ENCODE results near the gene AGPAT3. TPM values are rescaled to one million over a fixed set of nuclear protein-coding genes. Genes with fewer than 3 reads are reported as not detected.
A peak's percentile ranks its signal among the peaks of the same experiment; 100 is the strongest.

Gene AGPAT3
- total RNA-seq, 4 donors from 2014 or later = 31.7 to 35.7 (median 33.0) TPM

- Histone ChIP-seq H3K27me3 (no peaks in the 10 kb centered on the region), H3K4me1 (peaks cover 0 to 9% (median 0%) of the 10 kb centered on the region in 3 donors), H3K36me3 (no peaks in the 10 kb centered on the region), H3K27ac (no peak overlapping the region), H3K9me3 (no peaks in the 10 kb centered on the region), H3K4me3 (no peak overlapping the region)
- DNase-seq = no peak
- no peak for TF ChIP-seq POLR2A (IDR thresholded peaks at IDR 0.05)
- TF ChIP-seq, protein P1, sequence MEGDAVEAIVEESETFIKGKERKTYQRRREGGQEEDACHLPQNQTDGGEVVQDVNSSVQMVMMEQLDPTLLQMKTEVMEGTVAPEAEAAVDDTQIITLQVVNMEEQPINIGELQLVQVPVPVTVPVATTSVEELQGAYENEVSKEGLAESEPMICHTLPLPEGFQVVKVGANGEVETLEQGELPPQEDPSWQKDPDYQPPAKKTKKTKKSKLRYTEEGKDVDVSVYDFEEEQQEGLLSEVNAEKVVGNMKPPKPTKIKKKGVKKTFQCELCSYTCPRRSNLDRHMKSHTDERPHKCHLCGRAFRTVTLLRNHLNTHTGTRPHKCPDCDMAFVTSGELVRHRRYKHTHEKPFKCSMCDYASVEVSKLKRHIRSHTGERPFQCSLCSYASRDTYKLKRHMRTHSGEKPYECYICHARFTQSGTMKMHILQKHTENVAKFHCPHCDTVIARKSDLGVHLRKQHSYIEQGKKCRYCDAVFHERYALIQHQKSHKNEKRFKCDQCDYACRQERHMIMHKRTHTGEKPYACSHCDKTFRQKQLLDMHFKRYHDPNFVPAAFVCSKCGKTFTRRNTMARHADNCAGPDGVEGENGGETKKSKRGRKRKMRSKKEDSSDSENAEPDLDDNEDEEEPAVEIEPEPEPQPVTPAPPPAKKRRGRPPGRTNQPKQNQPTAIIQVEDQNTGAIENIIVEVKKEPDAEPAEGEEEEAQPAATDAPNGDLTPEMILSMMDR (IDR thresholded peaks at IDR 0.05) = no peak
- WGBS, 2 donors = 60 to 78% methylated on average over 7 to 17 of the region's 26 CpGs
- intact Hi-C loops (cut with DNase I) = no loop called here
Observed at GRCh38 chr21:43854773-43855633, 10.0 kb upstream of the AGPAT3 start.

DNA sequence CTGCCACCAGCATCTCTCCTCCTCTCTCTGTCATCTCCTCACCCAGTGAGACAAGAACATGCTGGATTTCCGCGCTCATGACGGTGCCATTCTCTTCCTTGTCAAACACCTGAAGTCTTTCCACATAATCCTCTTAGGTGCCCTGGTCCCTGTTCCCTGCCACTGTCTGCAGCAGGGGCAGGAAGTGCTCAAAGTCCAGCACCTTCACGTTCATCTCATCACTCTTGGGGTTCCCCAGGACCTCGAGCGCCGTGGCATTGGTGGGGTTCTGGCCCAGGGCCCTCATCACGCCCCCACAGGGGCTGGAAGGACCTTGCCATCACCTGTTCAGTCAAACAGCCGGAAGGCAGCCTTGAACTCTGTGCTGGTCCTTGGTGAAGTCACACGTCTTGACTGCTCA, 9.1 kb upstream of the AGPAT3 start:
- Histone ChIP-seq H3K4me3 (no peak overlapping the region), H3K4me1 (peaks cover 0 to 14% (median 7%) of the 10 kb centered on the region in 3 donors), H3K9me3 (no peaks in the 10 kb centered on the region), H3K27ac (no peak overlapping the region), H3K27me3 (no peaks in the 10 kb centered on the region), H3K36me3 (no peaks in the 10 kb centered on the region)
- intact Hi-C loops (cut with DNase I) = no loop called here
- WGBS, 2 donors = 73 to 82% methylated on average over 9 to 10 of the region's 10 CpGs
- DNase-seq = no peak
- TF ChIP-seq POLR2A (IDR thresholded peaks at IDR 0.05) = no peak
- TF ChIP-seq, protein P1 (IDR thresholded peaks at IDR 0.05) = no peak

DNA sequence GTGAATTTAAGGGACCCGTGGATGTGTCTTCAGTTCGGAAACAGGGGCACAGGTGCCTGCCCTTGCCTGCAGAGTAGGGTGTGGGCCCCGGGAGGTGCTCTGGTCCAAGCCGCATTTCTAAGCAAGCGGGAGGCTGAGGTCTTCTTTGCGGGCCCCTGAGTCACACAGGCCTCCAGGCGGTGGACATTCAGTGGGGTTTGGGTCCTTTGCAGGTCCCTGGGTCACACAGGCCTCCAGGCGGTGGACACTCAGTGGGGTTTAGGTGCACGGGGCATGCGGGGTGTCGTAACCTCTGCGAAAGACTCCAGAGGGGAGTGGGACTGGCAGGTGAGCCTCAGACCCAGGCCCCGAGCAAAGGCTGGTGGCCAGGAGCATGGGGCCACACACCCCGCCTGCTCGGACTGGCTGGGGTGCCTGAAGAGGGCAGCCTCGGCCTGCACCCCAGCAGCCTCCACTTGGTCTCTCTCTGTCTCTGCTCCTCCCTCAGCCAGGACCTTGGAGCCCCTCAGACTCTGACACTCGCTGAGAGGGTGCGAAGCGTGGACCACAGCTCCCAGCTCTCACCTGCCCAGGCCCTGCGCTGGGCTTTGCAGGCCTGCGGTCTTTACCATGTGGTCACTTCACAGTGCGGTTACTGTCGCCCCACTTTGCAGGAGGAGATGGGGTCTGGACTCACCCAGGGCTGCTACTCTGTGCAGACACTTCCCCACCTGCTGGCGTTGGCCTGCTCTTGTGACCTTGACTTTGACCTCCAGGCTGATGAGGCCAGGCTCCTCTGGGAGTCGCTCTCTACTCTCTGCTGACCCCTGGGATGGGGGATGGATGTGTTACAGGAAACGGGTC, 6.0 kb upstream of the AGPAT3 start:
- H3K27ac ChIP-seq = no peak overlapping the region
- no peak for DNase-seq
- H3K27me3 ChIP-seq = no peaks in the 10 kb centered on the region
- H3K4me1 ChIP-seq = peaks cover 0 to 25% (median 9%) of the 10 kb centered on the region in 3 donors
- H3K9me3 ChIP-seq = no peaks in the 10 kb centered on the region
- intact Hi-C loops (cut with DNase I) = no loop called here
- TF ChIP-seq POLR2A (IDR thresholded peaks at IDR 0.05) = no peak
- TF ChIP-seq, protein P1 (IDR thresholded peaks at IDR 0.05) = no peak
- 93 to 97% methylated on average over 7 to 12 of the region's 26 CpGs for WGBS, 2 donors
- no peak overlapping the region for H3K4me3 ChIP-seq
- no peaks in the 10 kb centered on the region for H3K36me3 ChIP-seq

DNA sequence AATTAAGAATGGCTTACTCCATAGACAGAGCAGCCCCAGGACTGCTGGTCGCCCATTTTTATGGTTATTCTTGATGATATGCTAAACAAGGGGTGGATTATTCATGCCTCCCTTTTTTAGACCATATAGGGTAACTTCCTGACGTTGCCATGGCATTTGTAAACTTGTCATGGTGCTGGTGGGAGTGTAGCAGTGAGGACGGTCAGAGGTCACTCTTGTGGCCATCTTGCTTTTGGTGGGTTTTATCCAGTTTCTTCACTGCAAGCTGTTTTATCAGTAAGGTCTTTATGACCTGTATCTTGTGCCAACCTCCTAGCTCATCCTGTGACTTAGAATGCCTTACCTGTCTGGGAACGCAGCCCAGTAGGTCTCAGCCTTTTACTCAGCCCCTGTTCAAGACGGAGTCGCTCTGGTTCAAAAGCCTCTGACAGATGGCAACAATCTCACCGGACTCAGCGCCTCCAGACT, 5.2 kb upstream of the AGPAT3 start:
- 38 to 47% methylated on average over 8 of the region's 8 CpGs for WGBS, 2 donors

More for the DNA sequence above, 5.2 kb upstream of the AGPAT3 start:
- no peak for TF ChIP-seq POLR2A (IDR thresholded peaks at IDR 0.05)
- TF ChIP-seq, protein P1 (IDR thresholded peaks at IDR 0.05) = no peak
- H3K27ac ChIP-seq = peak overlapping the region in 2 of 4 donors; percentile 63 to 68
- no peaks in the 10 kb centered on the region for H3K27me3 ChIP-seq
- peaks cover 0 to 28% (median 11%) of the 10 kb centered on the region in 3 donors for H3K4me1 ChIP-seq
- H3K4me3 ChIP-seq = no peak overlapping the region
- no peaks in the 10 kb centered on the region for H3K36me3 ChIP-seq
- no peak for DNase-seq
- intact Hi-C loops (cut with DNase I) = loop anchor here (10.0 kb wide), 1 partner anchor 75 kb away; no protein-coding TSS in a partner anchor
- H3K9me3 ChIP-seq = no peaks in the 10 kb centered on the region

Data from esophagus squamous epithelium (tissue), 5 donors.